Upper lobe of left lung (tissue), 6 donors: ENCODE measurements around the gene KIF21B. TPM values are rescaled to one million over a fixed set of nuclear protein-coding genes. Genes with fewer than 3 reads are reported as not detected.

ENCODE experiments used
- ATAC-seq, 2 donors: fragments of 200-7000 bp; cut with Tn5 transposase; one replicate each; pipeline ENCODE4 v1.9.1; 2022; ENCODE audit warnings: mild to moderate bottlenecking in 2 of 2, moderate library complexity in 2 of 2; ENCODE audit not compliant: low FRiP score in 2 of 2
- DNase-seq, 2 donors: peaks; one replicate each; pipeline ENCODE4 v3.0.0-alpha.2; 2019 to 2020
- H3K27ac ChIP-seq, 4 donors: fragments of 200-600 bp; sonication (generic); one replicate each; pipeline ENCODE4 v1.5.1; 2016 to 2019
- H3K27me3 ChIP-seq, 4 donors: fragments of 200-600 bp; sonication (generic); one replicate each; pipeline ENCODE4 v1.5.1; 2017 to 2019
- H3K36me3 ChIP-seq, 4 donors: fragments of 200-600 bp; sonication (generic); one replicate each; pipeline ENCODE4 v1.5.1; 2016 to 2019
- H3K4me1 ChIP-seq, 4 donors: fragments of 200-600 bp; sonication (generic); one replicate each; pipeline ENCODE4 v1.5.1; 2018 to 2019
- H3K4me3 ChIP-seq, 4 donors: fragments of 200-600 bp; sonication (generic); one replicate each; pipeline ENCODE4 v1.5.1; 2017 to 2019; ENCODE audit warnings: mild to moderate bottlenecking in 2 of 4, moderate library complexity in 1 of 4
- H3K9me3 ChIP-seq, 4 donors: fragments of 200-600 bp; sonication (generic); one replicate each; pipeline ENCODE4 v1.5.1; 2018 to 2019
- EP300 ChIP-seq, 4 donors: sonication (generic); formaldehyde crosslinking; IDR thresholded peaks; one replicate each; pipeline ENCODE4 v1.5.1; 2017; ENCODE audit warnings: antibody characterized with exemption in 4 of 4, control low read depth in 2 of 4
- POLR2A ChIP-seq, 4 donors: fragments of 450-650 bp; IDR thresholded peaks; one replicate each; pipeline ENCODE4 v1.5.1; 2016 to 2017; ENCODE audit warnings: antibody characterized with exemption in 4 of 4, mild to moderate bottlenecking in 2 of 4
- POLR2AphosphoS5 ChIP-seq, 2 donors: sonication (generic); formaldehyde crosslinking; IDR thresholded peaks; one replicate each; pipeline ENCODE4 v1.5.1; 2017; ENCODE audit warnings: antibody characterized with exemption in 2 of 2
- WGBS, 2 donors: methylation state at CpG; one replicate each; pipeline ENCODE4 v1.1.5; 2017 to 2018; 5-methylcytosine and 5-hydroxymethylcytosine counted together
- total RNA-seq, 6 donors: library from RNA; depleted of rRNA in 4 of 6; stranded (reverse); fragments of >200 nt in 4 of 6; gene quantifications; one replicate each; pipeline versions ENCODE4 v1.1.0 to v1.2.1, GENCODE V29; 2016 to 2021
- TF ChIP-seq, protein P1 (sequence below), 6 experiments: fragments of 450-650 bp in 4 of 6; fragments of 200-600 bp in 2 of 6; sonication (generic) in 2 of 6; IDR thresholded peaks; one replicate each; pipeline ENCODE4 v1.5.1; 2016 to 2019; ENCODE audit warnings: antibody characterized with exemption in 6 of 6
- donor health status: DM: no; HTN: no; CAD: no; lungs with moderate emphysema.
- donor health status: DM: no; HTN: yes; CAD: no; lungs with severe emphysema.

Gene KIF21B
- total RNA-seq, 6 donors from 2014 or later: 3.6 to 18.9 (median 6.1) TPM

DNA sequence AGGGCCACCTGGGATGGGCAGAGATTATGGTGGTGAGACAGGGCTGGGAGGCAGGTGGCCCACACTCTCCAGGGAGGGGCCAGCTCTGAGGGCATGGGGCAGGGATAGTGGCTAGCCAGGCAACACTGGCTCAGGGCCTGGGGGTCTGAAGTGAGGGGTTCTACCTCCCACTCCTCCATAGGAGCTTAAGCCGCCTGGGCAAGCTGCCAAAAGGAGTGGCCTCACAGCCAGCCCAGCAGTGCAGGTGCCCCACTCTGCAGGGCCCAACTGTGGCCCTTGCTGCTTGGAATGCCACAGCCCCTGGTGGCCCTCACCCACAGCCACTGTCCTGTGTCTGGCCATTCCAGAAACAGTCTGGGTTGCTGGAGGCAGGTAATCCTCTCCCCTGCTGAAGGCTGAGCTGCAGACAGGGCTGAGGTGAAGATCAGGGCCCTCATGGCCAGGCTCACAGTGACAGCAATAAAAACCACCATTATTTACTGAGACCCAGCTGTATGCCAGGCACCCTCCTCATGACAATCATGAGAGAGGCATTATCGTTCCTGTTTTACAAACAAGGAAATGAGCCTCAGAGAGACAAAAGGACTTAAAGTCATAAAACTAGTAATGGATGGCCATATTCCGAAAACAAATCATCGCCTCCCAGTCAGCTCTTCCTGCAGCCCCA, 31.0 kb downstream of the KIF21B start:
- WGBS, 2 donors: 68 to 73% methylated on average over 4 of the region's 4 CpGs
- Histone ChIP-seq H3K4me3 (no peak overlapping the region), H3K27ac (no peak overlapping the region), H3K4me1 (no peaks in the 10 kb centered on the region), H3K36me3 (peaks cover 0 to 42% (median 19%) of the 10 kb centered on the region in 4 donors), H3K27me3 (no peaks in the 10 kb centered on the region), H3K9me3 (no peaks in the 10 kb centered on the region)
- no peak for TF ChIP-seq POLR2A (IDR thresholded peaks at IDR 0.05)
- no peak for TF ChIP-seq EP300 (IDR thresholded peaks at IDR 0.05)
- no peak for TF ChIP-seq POLR2AphosphoS5 (IDR thresholded peaks at IDR 0.05)
- TF ChIP-seq, protein P1, sequence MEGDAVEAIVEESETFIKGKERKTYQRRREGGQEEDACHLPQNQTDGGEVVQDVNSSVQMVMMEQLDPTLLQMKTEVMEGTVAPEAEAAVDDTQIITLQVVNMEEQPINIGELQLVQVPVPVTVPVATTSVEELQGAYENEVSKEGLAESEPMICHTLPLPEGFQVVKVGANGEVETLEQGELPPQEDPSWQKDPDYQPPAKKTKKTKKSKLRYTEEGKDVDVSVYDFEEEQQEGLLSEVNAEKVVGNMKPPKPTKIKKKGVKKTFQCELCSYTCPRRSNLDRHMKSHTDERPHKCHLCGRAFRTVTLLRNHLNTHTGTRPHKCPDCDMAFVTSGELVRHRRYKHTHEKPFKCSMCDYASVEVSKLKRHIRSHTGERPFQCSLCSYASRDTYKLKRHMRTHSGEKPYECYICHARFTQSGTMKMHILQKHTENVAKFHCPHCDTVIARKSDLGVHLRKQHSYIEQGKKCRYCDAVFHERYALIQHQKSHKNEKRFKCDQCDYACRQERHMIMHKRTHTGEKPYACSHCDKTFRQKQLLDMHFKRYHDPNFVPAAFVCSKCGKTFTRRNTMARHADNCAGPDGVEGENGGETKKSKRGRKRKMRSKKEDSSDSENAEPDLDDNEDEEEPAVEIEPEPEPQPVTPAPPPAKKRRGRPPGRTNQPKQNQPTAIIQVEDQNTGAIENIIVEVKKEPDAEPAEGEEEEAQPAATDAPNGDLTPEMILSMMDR (IDR thresholded peaks at IDR 0.05): no peak
- no peak for ATAC-seq
- no peak for DNase-seq

DNA sequence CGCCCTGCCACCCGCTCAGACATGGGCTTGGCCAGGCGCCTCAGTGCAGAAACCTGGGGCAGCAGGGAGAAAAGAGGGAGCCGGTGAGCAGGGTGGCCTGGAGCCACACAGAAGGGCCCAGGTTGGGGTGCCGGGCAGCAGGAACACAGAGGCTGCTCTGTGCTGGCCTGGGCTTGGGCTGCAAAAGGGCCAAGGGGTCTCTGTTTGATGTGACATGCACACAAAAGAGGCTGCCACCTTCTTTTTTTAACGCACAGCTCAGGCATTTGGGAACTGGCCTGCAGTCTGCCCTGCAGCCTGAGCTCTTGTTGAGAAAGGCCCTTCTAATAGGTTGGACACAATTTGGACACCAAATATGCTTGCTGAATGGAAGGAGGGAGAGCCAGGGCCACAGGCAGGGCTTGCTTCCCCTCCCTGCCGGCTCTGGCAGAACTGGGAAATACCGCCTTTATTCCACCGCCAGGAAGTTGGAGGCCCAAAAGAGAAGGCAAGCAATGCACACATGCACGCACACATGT, 32.4 kb downstream of the KIF21B start:
- ATAC-seq (no peak), DNase-seq (no peak)
- H3K4me1 ChIP-seq: no peaks in the 10 kb centered on the region
- no peaks in the 10 kb centered on the region for H3K27me3 ChIP-seq
- no peak overlapping the region for H3K27ac ChIP-seq
- no peak for TF ChIP-seq POLR2AphosphoS5 (IDR thresholded peaks at IDR 0.05)
- TF ChIP-seq, protein P1 (IDR thresholded peaks at IDR 0.05): no peak
- no peak for TF ChIP-seq EP300 (IDR thresholded peaks at IDR 0.05)
- no peak for TF ChIP-seq POLR2A (IDR thresholded peaks at IDR 0.05)
- no peaks in the 10 kb centered on the region for H3K9me3 ChIP-seq
- peaks cover 0 to 51% (median 24%) of the 10 kb centered on the region in 4 donors for H3K36me3 ChIP-seq
- no peak overlapping the region for H3K4me3 ChIP-seq
- 87 to 100% methylated on average over 1 to 10 of the region's 10 CpGs for WGBS, 2 donors

DNA sequence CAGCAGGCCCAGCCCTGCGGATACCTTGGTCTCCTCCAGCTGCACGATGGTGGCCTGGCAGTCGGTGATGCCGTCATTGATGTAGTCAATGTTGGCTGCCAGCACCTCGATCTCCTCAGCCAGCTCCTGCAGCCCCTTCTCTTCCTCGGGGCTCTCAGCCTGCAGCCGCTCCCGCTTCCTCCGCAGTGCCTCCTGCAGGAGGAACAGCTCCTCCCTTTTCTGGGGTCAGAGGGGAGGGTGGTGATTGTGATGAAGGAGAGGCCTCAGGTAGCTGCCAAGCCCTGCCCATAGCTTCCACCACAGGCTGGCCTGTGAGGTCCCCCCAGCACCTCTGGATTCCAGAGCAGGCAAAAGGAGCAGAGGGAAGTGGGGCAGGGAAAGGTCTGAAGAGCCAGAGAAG, 33.4 kb downstream of the KIF21B start:
- ATAC-seq (no peak), DNase-seq (no peak)
- Histone ChIP-seq H3K27ac (no peak overlapping the region), H3K4me3 (no peak overlapping the region), H3K27me3 (no peaks in the 10 kb centered on the region), H3K4me1 (no peaks in the 10 kb centered on the region), H3K9me3 (no peaks in the 10 kb centered on the region), H3K36me3 (peaks cover 0 to 51% (median 20%) of the 10 kb centered on the region in 4 donors)
- no peak for TF ChIP-seq EP300 (IDR thresholded peaks at IDR 0.05)
- TF ChIP-seq POLR2AphosphoS5 (IDR thresholded peaks at IDR 0.05): no peak
- TF ChIP-seq POLR2A (IDR thresholded peaks at IDR 0.05): no peak
- TF ChIP-seq, protein P1 (IDR thresholded peaks at IDR 0.05): no peak
- WGBS, 2 donors: 91 to 94% methylated on average over 9 of the region's 9 CpGs

DNA sequence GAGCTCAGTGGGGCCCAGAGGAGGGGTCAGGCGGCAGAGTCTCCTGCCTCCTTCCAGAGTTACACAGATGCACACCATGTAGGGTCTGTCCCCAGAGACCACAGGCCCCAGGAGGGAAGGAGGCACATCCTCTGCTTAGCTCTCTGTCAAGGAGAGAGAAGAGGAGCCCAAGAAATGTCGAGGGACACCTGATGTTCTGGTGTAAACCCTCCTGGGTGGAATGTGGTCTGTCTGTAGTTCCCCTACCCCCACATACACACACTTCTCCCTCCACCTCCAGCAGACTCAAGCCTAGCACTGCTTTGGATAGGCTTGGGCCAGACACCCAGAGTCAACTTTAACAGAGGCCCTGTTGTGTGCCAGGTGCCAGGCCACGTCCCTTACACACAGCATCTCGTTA, 34.2 kb downstream of the KIF21B start:
- TF ChIP-seq POLR2A (IDR thresholded peaks at IDR 0.05): no peak
- no peak for TF ChIP-seq EP300 (IDR thresholded peaks at IDR 0.05)
- no peak for TF ChIP-seq POLR2AphosphoS5 (IDR thresholded peaks at IDR 0.05)
- no peak for DNase-seq
- WGBS, 2 donors: 88 to 89% methylated on average over 3 to 4 of the region's 4 CpGs
- no peak for ATAC-seq
- no peak overlapping the region for H3K4me3 ChIP-seq
- H3K4me1 ChIP-seq: no peaks in the 10 kb centered on the region
- no peaks in the 10 kb centered on the region for H3K9me3 ChIP-seq
- H3K27ac ChIP-seq: no peak overlapping the region
- H3K27me3 ChIP-seq: no peaks in the 10 kb centered on the region
- peaks cover 0 to 51% (median 20%) of the 10 kb centered on the region in 4 donors for H3K36me3 ChIP-seq

DNA sequence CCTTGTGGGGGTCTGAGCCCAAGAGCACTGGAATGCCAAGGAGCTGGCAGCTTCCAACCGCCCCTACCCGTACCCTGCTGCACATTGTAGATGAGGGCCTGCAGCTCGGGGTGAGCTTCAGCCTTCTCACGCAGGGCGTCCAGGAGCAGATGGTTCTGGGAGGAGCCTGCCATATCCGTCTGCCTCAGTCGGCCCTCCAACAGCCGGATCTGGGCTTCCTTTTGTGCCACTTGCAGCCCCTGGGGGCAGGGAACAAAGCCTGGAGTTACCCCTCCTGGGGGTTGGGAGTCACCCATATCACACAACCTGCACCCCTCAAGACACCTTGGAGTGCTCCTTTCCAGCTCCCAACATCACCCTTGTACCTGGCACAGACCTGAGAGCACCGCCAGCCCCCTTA, 34.8 kb downstream of the KIF21B start:
- DNase-seq: no peak
- H3K4me3 ChIP-seq: no peak overlapping the region
- 92 to 100% methylated on average over 1 to 9 of the region's 9 CpGs for WGBS, 2 donors
- peaks cover 0 to 51% (median 19%) of the 10 kb centered on the region in 4 donors for H3K36me3 ChIP-seq
- no peaks in the 10 kb centered on the region for H3K27me3 ChIP-seq
- no peaks in the 10 kb centered on the region for H3K9me3 ChIP-seq
- H3K4me1 ChIP-seq: no peaks in the 10 kb centered on the region
- no peak for ATAC-seq
- no peak overlapping the region for H3K27ac ChIP-seq
- TF ChIP-seq, protein P1 (IDR thresholded peaks at IDR 0.05): no peak
- TF ChIP-seq POLR2AphosphoS5 (IDR thresholded peaks at IDR 0.05): no peak
- TF ChIP-seq POLR2A (IDR thresholded peaks at IDR 0.05): no peak
- no peak for TF ChIP-seq EP300 (IDR thresholded peaks at IDR 0.05)
